A549 (cell line): ENCODE data around the gene SHROOM1.

Experiments
- CEBPB ChIP-seq, 2 experiments: fragments of >200 bp in 1 of 2; sonication (Bioruptor Twin) in 1 of 2; formaldehyde crosslinking in 1 of 2; IDR thresholded peaks; 2 replicates each; pipeline ENCODE4 v1.6.1; 2012 to 2016
- EP300 ChIP-seq, 2 experiments: fragments of >200 bp; sonication (Bioruptor Twin); formaldehyde crosslinking; IDR thresholded peaks; 2 replicates in 1 of 2; 3 replicates in 1 of 2; pipeline ENCODE4 v1.6.1; 2016 to 2017
- JUN ChIP-seq, 2 experiments: fragments of >200 bp; sonication (Bioruptor Twin); formaldehyde crosslinking; IDR thresholded peaks; 2 replicates in 1 of 2; 3 replicates in 1 of 2; pipeline ENCODE4 v1.6.1; 2016 to 2017
- NR3C1 ChIP-seq: fragments of >200 bp; sonication (Bioruptor Twin); formaldehyde crosslinking; IDR thresholded peaks from 3 replicates; pipeline ENCODE4 v1.6.1; 2017
- POLR2A ChIP-seq: IDR thresholded peaks from 2 replicates; pipeline ENCODE4 v1.6.1; 2012; ENCODE audit warnings: mild to moderate bottlenecking, low read length
- RFX5 ChIP-seq: fragments of 450-650 bp; IDR thresholded peaks from 2 replicates; pipeline ENCODE4 v1.7.1; 2014; ENCODE audit warnings: antibody characterized with exemption, mild to moderate bottlenecking, moderate library complexity
- TF ChIP-seq, protein P1 (sequence below): IDR thresholded peaks from 2 replicates; pipeline ENCODE4 v1.6.1; 2012
- TF ChIP-seq, protein P2 (sequence below): fragments of >200 bp; sonication (Bioruptor Twin); formaldehyde crosslinking; IDR thresholded peaks from 3 replicates; pipeline ENCODE4 v1.5.1; 2016

DNA sequence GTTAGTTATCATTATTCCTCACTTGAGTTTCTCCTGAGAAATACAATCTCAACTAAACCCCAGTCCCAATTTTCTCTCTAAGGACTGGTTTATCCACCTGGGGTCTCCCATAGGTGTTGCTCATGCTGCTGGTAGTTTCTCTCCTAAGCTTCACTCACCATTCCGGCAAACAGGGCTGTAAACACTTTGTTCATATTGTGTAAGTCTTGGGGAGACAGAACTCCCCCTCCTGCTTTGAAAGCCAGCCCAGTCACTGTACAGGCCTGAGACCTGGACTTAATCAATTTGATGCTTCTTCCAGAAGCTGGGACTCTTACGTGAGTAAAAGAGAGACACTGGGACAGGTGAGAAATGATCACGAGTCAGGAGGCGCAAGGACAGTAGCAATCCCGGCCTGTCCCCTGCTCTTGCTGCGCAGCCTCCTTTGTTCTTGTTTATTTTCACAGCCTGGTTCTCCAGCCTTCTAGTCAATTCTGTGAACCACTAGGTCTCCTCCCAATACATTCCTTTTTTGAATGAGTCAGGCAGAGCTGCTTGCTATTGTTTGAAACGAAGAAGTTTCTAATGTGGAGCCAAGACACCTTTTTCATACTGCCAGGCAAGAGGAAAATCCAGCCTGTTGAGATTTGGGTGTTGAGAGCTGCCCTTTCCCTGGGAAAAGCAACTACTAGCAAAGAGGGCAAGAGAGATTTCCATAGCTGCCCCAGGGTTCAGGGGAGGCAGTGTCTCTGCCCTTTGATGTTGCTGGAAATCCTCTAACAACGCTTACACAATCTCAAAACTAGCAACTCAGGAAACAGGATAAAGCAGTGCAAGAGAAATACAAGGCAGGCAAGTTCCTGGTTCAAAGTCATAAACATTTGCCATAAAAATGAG lies 9.2 kb upstream of the SHROOM1 start:
- TF ChIP-seq POLR2A (no peak), RFX5 (no peak), NR3C1 (no peak), EP300 (IDR thresholded peaks at IDR 0.05) (no peak), JUN (IDR thresholded peaks at IDR 0.05) (no peak), CEBPB (IDR thresholded peaks at IDR 0.05) (no peak)
- TF ChIP-seq, protein P1, sequence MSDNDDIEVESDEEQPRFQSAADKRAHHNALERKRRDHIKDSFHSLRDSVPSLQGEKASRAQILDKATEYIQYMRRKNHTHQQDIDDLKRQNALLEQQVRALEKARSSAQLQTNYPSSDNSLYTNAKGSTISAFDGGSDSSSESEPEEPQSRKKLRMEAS, result no peak
- TF ChIP-seq, protein P2, sequence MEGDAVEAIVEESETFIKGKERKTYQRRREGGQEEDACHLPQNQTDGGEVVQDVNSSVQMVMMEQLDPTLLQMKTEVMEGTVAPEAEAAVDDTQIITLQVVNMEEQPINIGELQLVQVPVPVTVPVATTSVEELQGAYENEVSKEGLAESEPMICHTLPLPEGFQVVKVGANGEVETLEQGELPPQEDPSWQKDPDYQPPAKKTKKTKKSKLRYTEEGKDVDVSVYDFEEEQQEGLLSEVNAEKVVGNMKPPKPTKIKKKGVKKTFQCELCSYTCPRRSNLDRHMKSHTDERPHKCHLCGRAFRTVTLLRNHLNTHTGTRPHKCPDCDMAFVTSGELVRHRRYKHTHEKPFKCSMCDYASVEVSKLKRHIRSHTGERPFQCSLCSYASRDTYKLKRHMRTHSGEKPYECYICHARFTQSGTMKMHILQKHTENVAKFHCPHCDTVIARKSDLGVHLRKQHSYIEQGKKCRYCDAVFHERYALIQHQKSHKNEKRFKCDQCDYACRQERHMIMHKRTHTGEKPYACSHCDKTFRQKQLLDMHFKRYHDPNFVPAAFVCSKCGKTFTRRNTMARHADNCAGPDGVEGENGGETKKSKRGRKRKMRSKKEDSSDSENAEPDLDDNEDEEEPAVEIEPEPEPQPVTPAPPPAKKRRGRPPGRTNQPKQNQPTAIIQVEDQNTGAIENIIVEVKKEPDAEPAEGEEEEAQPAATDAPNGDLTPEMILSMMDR, result no peak
